Stimulated activated CD4-positive, alpha-beta T cell treated with anti-CD3 and anti-CD28 coated beads, Interleukin-2, amount 100 ng/mL, for 48 hours (primary cell): ENCODE results near the gene TICRR.
"Not testable (repeated sequence)": the region's sequence is repeated elsewhere in the genome, so short reads cannot be mapped to it uniquely, and the experiment has no call there.

ENCODE experiments used
- DNase-seq, 2 donors: peaks; one replicate each; pipeline ENCODE4 v3.0.0-alpha.2; 2020

The TICRR gene, protein sequence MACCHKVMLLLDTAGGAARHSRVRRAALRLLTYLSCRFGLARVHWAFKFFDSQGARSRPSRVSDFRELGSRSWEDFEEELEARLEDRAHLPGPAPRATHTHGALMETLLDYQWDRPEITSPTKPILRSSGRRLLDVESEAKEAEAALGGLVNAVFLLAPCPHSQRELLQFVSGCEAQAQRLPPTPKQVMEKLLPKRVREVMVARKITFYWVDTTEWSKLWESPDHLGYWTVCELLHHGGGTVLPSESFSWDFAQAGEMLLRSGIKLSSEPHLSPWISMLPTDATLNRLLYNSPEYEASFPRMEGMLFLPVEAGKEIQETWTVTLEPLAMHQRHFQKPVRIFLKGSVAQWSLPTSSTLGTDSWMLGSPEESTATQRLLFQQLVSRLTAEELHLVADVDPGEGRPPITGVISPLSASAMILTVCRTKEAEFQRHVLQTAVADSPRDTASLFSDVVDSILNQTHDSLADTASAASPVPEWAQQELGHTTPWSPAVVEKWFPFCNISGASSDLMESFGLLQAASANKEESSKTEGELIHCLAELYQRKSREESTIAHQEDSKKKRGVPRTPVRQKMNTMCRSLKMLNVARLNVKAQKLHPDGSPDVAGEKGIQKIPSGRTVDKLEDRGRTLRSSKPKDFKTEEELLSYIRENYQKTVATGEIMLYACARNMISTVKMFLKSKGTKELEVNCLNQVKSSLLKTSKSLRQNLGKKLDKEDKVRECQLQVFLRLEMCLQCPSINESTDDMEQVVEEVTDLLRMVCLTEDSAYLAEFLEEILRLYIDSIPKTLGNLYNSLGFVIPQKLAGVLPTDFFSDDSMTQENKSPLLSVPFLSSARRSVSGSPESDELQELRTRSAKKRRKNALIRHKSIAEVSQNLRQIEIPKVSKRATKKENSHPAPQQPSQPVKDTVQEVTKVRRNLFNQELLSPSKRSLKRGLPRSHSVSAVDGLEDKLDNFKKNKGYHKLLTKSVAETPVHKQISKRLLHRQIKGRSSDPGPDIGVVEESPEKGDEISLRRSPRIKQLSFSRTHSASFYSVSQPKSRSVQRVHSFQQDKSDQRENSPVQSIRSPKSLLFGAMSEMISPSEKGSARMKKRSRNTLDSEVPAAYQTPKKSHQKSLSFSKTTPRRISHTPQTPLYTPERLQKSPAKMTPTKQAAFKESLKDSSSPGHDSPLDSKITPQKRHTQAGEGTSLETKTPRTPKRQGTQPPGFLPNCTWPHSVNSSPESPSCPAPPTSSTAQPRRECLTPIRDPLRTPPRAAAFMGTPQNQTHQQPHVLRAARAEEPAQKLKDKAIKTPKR (N-terminal part only)

DNA sequence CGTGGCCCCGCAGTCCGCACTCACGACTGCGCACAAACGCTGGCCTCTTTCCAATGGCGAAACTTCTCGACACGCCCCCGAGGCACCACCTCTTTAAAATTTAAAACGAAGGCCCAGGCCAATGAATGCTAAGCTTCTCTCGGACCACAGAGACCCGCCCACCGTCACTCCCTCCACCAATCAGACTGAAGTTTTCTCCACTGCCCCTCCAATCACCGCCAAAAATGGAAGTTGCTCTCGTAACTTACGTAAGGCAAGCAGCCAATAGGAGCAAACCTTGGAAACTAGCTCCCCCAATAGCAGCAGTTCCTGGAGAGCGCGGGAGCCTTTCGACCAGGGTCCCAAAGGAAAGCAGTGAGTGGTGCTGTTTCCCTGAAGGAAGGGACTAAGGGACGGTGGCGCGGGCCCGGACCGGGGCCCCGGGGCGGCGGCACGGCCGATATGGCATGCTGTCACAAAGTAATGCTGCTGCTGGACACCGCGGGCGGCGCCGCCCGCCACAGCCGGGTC, at the start of gene TICRR:
Gene TICRR (plus strand): TSS at position 324 of the 510 bp plus-strand sequence. CDS start 118 bp downstream, at position 442.
- DNase-seq, result peak; percentile 82 to 89

DNA sequence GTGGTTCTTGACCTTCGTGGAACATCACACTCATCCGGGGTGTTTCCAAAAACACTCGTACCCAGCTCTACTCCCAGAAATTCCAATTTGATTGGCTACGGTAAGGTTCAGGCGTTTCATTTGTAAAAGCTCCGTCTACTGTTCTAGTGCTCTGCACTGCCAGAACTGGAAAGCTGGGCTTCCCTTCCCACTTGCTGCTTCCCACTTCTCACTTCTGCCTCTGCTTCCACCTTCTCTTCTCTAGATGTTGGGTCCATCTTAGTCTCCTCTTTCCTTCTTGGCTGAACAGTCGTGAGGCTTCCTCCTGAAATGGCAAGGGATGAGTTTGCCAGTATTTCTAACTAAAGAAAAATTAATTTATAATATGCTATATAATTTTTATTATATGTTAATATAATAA, 49.1 kb upstream of the TICRR start:
- DNase-seq, result no peak

DNA sequence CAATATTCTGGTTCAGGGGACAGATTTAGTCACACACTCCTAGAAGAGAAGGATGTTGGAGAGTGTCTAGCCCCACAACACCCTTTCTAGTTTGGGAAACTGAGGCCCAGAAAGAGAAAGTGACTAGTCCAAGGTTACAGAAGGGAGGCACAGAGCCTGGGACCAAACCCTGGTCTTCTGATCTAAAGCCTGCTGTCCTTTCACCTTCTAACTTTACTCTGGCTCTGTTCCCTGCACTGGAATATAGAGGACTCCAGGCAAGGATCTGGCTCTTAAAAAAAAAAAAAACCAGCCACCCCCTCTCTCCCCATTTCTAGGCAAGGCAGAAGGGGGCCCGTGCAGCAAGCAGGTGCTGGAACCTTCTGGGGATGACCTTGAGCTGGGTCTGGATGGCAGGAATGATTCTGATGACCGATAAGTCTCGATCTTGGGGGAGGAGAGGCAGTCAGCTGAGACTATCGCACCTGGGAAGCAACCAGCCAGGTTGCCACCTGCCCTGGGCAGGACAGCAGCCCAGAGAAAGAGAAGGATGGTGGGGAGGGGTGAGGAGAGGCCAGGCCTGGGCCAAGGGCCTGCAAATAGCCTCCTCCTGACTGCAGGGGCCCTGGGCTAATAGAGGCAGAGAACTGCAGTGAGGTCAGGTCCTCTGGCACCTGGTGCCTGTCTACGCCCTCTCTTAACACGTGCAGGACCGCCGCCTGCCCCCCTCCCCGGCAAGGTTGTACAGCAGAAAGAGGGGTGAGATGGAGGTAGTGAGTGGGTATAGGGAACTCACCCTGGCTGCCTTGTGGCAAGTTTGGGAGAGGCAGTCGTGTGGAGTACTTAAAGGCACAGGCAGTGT, 48.4 kb upstream of the TICRR start:
- DNase-seq, result no peak

DNA sequence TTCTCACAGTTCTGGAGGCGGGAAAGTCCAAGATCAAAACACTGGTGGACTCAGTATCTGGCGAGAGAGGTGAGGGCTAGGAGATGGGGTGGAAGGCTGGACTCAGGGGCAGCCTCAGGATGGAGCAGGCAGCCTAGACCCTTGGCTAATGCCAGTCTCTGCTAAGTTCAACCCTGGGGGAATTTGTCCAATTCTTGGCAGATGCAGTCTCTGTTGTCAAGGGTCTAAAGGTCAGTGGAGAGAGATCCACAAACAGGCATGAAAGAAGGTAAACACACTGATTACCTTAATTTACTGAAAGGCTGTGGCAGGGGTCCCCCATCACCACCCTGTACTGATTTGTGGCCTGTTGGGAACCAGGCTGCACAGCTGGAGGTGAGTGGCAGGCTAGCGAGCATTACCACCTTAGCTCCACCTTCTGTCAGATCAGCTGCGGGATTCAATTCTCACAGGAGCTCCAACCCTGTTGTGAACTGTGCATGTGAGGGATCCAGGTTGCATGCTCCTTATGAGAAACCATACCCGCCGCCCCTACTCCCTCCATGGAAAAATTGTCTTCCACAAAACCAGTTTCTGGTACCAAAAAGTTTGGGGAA, 46.4 kb upstream of the TICRR start:
- no peak for DNase-seq

DNA sequence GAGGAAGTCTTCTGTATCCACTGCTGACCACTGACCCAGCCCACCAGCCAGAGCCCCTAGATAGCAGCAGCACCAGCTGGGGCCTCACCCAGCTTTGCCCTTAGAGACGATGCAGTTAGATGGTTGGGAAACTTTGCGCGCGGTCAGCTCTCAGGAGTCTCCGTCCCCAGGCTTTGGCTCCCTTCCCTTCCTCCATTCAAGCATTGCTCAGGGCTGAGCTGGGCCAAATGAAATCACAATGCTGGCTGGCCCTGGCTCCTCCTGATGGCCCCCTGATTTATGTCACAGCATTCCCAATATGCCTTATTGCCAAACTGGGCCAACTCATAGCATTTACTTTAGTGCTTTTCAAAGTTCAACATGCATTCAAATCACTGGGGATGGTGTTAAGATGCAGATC, 44.3 kb upstream of the TICRR start:
- no peak for DNase-seq

DNA sequence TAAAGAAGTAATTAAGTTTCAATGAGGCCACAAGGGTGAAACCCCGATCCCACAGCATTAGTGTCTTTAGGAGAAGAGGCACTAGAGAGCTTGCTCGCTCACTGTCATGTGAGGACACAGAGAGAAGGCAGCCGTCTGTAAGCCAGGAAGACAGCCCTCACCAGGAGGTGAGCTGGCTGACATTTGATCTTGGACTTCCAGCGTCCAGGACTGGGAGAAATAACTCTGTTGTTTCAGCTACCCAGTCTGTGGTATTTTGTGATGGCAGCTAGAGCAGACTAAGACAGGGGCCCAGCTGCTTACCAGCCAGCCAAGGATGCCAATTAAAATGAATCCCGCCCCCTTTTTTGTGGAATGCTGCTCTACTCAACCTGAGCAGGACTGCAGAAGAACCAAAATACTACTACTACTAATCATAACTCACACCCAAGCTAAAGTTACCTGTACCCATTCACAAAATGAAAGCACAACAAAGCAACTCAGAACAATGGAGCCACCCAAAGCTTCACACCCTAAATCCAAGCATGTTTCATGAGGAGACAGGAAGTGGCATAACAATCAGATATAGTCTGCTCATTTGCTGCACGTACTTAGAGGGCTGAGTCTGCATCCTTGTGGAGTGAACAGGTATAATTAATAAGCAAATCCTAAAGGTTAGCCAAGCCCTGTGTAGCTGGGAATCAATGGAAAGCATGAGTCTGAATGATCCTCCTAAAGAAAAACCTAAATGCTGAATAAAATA, 43.3 kb upstream of the TICRR start:
- DNase-seq, result no peak

DNA sequence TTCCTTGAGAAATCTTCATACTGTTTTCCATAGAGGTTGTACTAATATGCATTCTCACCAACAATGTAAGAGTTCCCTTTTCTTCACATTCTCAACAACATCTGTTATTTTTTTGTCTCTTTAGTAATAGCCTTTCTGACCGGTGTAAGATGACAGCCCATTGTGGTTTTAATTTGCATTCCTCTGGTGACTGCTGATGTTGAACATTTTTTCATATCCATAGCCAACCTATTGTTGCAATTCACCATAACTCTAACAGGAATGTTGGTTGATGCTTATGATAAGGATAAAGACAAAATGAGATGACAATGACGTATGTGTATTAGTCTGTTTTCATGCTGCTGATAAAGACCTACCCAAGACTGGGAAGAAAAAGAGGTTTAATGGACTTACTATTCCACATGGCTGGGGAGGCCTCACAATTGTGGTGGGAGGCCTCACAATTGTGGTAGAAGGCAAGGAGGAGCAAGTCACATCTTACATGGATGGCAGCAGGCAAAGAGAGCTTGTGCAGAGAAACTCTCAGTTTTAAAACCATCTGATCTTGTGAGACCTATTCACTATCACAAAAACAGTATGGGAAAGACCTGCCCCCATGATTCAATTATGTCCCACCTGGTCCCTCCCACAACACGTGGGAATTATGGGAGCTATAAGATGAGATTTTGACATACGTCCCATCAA, 41.3 kb upstream of the TICRR start:
- DNase-seq, result no peak

DNA sequence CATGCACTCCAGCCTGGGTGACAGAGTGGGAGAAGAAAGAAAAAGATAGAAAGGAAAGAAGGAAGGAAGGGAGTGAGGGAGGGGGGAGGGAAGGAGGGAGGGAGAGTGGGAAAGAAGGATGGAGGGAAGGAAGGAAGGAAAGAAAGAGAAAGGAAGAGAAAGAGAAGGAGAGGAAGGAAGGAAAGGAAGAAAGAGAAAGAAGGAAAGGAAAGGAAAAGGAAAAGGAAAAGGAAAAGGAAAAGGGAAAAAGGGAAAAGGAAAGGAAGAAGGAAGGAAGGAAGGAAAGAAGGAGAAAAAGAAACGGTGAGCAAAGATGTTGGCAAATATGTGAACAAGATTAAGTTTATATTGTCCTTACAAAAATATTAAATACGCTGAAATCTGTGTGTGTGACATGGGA, 36.2 kb upstream of the TICRR start:
- no peak for DNase-seq

DNA sequence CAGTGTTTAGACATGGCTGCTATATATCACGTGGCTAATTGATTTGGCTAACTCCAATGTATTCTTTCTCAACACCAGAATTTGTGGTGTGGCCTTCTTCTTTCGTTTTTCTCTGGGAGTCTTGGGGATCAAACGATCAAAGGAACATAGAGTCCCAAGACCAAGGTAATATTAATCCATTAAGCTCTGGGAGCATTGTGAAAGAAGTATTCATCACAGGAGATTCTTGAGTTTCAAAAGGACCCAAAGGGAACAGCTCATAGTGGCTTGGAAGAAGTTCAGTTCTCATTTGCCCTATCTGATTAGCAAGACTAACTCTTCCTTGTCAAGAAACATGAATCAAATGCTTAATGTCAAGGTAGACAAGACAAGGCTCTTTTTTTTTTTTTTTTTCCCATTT, 32.9 kb upstream of the TICRR start:
- DNase-seq, result no peak

DNA sequence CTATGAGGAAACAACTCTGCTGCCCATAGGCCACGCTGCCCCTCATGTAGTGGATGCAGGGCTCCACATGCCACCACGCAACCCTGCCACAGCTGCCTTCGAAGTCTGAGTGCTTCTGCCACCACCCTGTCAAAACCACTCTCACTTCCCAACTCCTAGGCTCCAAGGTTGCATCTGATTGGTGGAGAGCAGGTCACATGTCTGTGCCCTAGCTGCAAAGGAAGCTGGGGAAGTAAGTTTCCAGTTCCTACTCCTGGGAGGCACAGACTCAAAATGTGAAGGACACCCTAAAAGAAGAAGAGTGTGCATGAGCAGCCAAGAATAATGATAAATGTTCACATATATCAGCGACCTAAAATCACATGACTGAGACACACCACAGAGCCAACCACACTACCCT, 31.9 kb upstream of the TICRR start:
- DNase-seq, result no peak

DNA sequence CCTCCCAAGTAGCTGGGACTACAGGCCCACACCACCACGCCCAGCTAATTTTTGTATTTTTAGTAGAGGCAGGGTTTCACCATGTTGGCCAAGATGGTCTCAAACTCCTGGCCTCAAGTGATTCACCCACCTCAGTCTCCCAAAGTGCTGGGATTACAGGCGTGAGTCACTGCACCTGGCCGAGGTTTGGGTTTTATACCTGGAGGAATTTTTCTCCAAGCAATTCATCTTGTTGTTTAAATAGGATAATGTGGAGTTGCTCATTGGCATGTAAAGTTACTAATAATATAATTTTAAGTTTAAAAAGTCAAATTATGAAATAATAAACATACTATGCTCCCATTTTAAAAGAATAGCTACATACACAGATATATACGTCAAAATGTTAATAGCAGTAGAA, 26.1 kb upstream of the TICRR start:
- DNase-seq, result not testable (repeated sequence)

DNA sequence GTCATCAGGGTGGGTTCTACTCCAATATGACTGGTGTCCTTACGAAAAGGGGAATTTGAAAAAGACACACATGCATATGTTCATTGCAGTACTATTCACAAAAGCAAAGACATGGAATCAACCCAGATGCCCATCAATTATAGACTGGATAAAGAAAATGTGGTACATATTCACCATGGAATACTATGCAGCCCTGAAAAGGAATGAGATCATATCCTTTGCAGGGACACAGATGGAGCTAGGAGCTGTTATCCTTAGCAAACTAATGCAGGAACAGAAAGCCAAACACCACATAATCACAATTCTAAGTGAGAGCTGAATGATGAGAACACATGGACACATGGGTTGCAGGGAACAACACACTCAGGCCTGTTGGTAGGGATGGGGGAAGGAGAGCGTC, 24.8 kb upstream of the TICRR start:
- no peak for DNase-seq

DNA sequence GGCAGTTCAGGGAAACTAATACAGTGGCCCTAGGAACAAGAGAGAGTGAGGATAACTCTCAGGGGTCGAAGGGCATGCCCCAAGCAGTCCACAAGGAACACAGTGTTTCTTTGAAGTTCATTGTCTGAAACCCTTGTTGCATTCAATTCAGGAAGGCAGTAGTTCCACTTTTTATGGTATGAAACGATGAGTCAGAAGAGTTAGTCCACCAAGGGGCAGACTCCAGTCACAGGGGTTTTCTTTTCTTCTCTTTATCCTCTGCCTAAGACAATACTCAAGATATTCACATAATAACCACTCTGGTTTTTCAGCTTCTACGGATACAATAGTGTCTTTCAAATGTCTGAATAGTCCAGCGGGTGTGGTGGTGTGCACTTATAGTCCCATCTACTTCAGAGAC, 23.7 kb upstream of the TICRR start:
- DNase-seq, result no peak

DNA sequence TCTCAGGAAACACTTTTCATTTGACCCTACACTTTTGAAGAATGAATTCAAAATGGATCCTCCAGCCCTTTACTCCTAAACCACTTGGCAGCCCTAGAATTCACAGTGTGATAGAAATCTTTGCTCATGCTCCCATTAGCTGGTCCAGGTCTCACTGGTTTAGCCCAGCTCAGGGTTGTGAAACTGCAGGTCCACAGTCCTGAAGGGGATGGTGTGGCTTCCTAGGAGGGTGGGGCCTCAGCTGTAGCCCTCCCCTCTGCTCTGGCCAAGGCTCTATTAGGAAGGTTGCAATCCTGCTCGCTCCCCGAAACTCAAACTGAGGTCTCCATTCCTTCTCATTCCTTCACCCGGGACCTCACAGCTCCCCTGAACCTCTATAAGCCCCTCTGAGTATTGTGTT, 21.6 kb upstream of the TICRR start:
- DNase-seq, result no peak

DNA sequence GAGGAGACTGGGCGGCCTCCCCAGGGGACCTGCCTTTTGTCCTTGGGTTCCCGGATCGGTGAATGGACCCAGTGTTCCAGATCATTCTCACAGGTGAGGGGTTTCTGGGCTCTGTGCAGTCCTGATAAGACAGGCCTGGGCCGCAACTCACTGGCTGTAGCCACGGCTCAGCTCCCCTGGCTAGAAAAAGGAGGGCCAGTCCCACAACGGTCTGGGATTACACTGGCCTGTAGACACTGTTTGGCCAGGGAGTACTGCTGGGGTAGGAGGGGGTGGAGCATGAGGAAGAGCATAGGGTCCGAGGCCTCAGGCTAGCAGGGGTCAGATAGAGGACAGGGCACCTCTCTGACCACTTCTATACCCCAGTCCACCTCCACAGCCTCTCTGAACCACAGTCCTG, 21.0 kb upstream of the TICRR start:
- DNase-seq, result no peak

DNA sequence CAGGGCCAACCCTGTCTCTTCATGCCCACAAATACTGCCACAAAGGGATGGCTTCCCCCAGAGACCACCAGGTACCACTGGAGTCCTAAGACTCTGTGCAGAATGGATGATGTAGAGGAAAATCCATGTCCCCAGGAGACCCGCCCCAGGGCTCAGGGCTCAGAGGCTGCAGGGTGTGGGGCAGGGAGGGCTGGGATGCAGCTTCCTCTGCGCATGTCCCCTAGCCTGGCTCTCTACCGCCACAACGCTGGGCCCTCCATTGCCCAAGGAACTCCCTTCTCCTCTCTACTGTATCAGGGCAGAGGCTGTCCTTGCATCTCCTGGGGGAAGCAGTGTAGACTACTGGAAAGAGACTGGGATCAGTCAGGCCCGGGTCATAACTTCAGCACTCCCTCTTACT, 19.5 kb upstream of the TICRR start:
- DNase-seq, result no peak

DNA sequence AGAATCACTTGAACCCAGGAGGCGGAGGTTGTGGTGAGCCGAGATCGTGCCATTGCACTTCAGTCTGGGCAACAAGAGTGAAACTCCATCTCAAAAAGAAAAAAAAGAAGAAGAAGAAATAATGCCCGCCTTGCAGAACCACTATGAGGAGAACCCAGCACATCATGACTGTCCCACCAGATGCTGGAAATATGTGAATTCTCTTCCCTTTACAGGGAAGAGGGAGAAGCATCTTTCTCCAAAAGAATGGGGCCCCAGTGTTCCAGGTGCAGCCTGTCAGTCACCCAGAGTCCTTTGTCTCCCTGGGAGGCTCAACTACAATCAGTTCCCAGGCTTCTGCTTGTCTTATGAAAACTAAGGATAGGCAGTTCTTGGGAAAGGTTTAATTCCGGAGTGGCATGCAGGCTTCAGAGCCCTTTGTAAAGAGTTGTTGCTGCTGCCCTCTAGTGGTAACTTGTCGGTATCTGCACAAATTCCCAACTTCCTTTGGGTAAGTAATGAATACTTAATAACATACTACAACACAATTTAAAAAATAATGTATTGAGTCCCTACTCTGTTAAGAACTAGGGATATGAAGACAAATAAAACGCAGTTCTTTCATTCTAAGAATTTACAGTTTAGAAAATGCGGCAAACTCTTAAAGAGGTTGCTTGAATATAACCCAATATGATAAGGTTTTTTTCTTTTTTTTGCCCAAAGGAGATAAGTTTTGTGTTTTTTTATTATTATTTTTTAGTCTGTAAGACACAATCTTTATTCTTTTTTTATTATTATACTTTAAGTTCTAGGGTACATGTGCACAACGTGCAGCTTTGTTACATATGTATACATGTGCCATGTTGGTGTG, 18.6 kb upstream of the TICRR start:
- peak; percentile 32 to 43 for DNase-seq

DNA sequence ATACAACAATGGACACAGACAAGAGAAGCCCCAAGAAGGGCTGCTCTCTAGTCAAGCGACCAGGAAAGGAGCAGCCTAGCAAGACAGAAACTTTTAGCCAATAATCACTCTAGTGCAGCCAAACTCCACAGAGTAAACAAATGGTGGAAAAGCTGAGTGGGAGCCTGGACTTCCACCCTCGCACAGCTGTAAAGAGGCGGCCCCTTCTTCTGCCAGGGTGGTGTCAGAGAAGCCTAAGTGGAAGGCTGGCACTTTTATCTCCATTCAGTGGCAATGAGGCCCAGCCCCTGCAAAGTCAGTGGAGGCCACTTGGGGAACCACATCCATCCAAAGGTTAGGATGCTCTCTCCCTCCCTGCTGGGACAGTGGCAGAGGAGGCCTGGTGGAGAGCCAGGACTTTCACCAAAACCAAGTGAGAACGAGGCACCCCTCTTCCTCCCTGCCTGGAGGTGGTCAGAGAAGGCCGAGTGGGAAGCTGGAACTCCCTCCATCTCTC, 15.5 kb upstream of the TICRR start:
- DNase-seq, result no peak

DNA sequence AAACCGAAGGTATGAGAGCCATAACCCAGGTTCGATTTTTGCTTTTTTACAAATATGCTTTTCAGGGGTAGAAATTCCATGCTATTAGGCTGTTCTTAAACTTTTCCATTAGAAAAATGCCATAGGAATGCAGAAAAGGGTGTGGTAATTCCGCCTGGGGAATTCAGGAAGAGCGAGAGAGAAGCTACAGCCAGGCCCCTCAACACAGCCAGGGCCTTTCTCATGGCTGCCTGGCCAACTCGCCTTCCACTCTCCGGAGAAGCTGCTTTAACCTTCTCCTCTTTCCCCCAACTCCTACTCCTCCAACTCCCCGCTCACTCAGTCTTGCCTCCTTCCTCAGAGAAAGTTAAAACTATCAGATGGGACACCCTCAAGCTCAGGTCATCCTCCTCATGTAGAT, 9.1 kb upstream of the TICRR start:
- DNase-seq, result no peak
